Measurements from ENCODE around the gene PPP2R2C.

- TF ChIP-seq CTCF (IDR thresholded peaks at IDR 0.05; ENCODE audit: borderline replicate concordance, extremely low read depth, low read length, poor library complexity, severe bottlenecking) (no peak), EZH2 (IDR thresholded peaks at IDR 0.05; ENCODE audit: borderline replicate concordance, low read depth, low read length, severe bottlenecking) (no peak)
These were observed at the start of gene PPP2R2C for GRCh38 chr4:6472387-6473263.
